Left renal pelvis (tissue), 4 donors: ENCODE measurements around the gene SCN5A. TPM values are rescaled to one million over a fixed set of nuclear protein-coding genes. Genes with fewer than 3 reads are reported as not detected.

Source experiments
- DNase-seq, 4 donors: peaks; one replicate each; pipeline ENCODE4 v3.0.0-alpha.2; 2013; ENCODE audit warnings: low read depth in 4 of 4, low spot score in 3 of 4
- polyA plus RNA-seq, 4 donors: library from polyadenylated mRNA; unstranded; fragments of 120-200 nt; gene quantifications; one replicate each; pipeline ENCODE4 v1.2.1, GENCODE V29; 2013; ENCODE audit not compliant: insufficient read length in 4 of 4

Gene SCN5A
- polyA plus RNA-seq, 4 donors = 0.89 to 2.0 (median 1.0) TPM

DNA sequence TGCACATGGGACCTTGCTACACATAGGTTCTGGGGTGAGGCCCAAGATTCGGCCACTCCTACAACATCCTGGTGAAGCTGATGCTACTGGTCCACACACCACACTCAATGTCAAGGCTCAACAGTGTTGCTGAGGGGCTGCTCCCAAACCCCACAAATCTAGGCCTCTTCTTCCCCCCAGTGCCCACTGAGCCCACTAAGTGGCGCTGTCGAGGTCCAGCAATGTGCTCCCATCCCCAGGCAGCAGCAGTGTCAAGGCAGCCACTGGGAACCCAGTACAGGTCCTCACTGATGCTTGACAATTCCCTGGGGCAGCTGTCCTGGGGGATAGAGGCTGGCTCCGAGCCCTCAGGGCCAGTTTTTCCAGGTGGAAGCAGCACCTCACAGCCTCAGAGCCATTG is 21.5 kb downstream of the SCN5A start:
- DNase-seq = no peak

DNA sequence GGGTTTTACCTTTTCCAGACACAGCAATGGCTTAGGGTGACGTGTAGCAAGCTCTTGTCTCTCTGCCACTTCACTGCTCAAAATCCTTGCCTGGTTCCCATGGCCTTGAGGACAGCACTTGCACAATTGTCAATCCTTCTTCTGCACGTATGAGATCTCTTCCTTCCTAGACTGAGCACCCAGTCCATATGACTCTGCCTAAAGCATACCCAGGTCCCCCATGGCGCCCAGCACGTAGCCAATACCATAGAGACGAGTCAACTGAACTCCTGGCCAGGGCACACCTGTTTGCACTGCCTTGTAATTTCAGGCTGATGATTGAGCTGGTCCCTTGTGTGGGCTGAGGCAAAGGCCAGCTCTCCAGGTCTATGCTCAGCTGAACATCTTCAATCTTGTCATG is 23.3 kb downstream of the SCN5A start:
- no peak for DNase-seq

DNA sequence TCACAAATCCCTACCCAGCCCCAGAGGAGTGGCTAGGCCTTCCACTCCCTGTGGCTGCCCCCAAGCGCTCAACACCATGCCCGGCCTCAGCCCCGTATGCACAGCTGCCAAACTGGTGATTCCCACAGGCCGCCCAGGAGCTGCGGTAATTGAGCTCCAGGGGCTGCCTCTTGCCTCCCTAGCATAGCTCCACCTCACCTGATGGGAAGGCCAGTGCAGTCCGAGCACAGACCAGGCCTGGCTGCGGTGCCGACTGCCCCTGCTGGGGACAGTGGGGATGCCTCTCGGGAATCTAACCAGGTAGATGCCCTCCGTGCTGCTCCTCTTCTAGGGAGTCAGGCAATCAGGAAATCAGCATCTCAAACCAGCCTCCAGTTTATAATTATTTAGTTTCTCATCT is 25.9 kb downstream of the SCN5A start:
- no peak for DNase-seq

DNA sequence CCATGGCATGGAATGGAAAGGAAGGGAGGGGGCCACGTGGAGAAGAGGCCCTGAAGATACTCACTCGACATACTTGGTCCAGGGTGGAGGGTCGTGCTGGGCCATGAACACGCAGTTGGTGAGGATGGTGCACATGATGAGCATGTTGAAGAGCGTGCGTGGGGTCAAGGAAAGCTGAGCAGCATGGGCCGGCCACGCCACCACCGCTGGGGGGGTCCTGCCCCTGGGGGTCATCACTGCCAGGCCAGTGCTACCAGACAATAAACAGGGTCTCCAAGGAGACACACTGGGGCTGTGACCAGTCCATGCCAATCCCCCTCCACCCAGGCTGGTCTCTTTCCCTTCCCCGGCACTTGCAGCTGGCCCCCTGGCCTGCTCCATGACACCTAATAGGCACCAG is 27.2 kb downstream of the SCN5A start:
- DNase-seq = no peak

DNA sequence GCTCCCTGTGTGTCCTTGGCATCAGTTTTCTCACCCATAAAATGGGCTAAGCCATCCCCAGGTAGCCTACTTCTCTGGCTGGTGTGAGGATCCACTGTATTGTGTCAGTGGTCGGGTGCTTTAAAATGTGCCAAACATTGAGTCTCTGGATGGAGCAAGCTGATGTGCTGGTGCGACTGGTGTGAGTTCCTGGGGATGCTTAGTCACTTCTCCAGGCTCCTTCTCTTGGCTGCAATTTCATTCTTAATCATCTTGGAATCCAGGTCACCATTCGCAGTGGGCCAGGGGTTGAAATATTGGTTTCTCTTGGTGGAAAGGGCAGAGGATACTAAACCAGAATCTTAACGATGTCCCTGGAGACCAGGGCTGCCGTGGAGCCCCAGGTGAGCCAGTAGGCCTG is 29.3 kb downstream of the SCN5A start:
- no peak for DNase-seq

DNA sequence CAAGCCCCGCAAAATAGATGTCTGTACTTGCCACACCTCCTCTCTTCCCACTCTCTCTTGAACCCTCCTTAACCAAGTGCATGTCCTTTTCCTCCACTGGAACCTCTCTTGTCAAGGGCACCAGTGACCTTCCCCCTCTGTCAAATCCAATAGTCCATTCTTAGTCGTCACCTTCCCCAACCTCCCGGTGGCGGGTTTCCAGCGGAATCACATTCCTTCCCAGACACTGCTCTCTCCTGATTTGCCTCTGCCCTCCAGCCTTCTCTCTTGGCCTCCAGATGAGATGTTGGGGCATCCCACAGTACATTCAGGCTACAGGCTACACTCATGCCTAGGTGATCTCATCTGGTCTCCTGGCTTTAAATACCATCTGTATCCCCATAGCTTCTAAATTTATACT is 31.1 kb downstream of the SCN5A start:
- DNase-seq = no peak

DNA sequence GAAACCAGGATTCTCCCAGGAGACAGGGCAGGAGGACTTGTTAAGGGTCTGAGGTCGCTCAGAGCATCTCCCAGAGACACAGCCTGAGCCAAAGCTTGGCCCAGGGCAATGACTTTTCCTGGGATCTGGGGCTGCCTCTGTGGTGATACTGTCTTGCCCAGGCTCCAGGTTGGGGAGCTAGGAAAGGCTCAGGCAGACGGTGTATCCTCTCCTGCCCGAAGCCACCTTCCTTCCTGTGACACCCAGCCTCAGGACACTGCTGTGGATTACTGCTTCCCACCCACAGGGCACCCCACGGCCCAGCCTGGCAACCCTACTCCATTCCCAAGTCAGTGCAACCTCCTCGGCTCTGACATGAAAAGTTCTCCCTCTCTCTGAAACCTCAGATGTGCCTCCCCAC is 31.9 kb downstream of the SCN5A start:
- no peak for DNase-seq

DNA sequence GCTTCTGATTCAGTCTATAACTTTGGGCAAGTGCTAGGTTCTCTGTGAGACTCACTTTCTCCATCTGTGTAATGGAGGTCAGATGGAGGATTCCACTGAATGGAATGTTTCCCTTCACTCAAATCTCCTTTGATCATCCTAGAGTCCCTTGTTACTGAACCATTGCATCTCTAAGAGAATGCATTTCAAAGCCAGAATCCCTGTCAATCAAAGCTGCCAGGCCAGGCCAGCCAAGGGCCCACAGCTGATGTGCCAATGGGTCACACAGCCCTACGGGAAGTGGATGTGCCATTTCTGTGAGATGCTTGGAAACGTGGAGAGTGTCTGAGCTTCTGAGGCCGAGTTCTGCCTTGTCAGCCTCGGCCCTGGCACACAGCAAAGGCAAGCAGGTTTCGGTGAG is 32.4 kb downstream of the SCN5A start:
- DNase-seq = no peak

DNA sequence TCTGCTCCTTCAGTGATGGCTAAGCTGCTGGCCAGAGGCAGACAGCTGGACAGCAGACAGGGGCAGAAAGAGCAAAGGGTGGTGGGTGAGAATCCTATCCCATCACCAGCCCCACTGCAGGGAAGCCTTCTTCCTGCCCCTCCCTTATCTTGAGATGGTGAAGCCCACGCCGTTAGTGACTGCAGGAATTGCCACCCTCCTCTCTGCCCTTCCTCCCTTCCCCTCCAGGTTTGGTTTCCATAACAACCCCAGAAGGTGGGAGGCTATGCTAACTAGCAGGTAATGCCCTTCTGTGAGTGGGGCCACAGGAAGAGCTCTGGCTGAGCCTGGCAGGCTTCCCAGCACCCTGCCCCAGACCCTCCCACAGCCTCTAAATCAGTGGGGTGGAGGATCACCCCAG is 32.8 kb downstream of the SCN5A start:
- DNase-seq = no peak

DNA sequence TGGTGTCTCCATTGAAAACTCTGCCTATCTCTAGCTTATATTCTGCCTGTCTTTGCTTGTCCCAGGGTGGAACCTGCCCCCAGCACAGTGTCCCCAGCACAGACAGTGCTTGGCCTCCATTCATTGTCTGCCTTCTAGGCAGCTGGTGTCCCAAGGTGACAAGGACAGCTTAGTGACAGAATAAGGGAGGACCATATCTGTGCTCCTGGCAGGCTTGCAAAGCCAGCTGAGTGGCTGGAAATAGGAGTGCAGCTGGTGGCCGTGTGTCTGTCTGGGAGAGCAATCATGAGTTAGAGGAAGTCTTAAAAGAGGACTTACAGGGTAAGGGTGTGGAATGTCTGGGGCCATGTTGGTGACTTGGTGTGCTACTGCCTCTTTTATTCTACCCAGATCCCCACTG is 33.4 kb downstream of the SCN5A start:
- DNase-seq = no peak

DNA sequence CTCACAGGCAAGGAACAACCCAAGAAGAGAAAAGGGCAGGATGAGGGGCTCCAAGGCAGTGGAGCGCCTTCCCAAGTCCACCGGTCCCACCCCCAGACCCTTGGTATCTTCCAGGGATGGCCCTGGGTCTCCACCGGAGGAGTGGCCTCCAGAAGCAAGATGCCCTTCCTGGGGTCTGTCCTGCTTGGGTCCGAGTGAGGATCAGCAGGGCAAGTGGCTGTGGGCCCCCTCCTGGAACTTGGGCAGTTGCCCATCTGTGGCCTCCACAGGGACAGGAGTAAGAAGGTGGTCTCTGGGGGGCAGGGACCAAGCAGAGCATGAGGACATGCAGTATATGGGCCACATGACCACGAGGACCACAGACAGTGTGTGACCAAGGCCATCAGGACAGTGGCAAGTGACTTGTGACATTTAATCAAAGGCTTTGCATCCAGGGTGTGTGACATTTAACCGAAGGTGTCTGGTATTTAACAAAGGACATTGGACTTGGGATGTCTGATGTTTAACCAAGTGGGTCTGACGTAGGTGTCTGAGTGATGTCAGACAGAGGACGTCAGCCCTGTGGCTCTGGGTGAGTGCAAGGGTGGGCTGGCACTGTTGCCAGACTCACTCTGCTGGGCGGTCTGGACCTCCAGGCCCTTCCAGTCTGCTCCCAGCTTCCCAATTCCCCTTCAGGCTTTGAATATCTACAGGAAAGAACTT is 34.7 kb downstream of the SCN5A start:
- DNase-seq = no peak

DNA sequence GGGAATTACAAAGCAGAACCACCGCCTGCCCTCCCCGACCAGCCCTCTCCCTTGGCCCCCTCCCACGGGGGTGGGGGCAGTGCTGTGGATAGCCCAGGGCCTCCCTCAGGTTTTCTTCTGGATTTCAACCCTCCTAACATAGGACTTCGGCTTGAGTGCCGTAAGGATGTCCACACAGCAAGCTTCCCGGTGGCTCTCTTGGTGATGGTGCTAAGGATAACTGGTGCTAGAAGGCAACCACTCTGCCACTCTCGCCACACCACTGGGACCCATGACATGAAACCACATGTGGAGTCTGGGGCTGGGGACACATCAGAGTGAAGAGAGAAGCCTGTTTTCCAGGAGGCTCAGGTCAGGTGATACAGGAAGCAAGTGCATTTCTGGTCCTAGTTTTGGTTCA is 35.4 kb downstream of the SCN5A start:
- DNase-seq = no peak

DNA sequence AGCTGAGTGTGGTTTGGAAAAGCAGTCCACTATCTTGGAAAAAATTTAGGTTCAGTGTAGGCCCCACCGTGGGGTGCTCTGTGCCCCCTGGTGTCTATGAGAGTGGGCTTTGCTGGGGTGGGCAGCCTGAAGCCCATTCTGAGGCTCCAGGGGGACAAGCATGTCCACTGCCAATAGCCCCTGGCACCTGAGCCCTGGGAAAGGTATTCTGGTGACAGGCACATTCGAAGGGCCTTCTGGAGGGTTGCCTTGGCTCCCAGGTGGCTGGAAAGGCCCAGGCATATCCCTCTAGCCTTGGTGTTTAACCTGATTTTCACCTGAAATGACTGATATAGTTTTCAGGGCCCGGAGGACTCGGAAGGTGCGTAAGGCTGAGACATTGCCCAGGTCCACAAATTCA is 36.1 kb downstream of the SCN5A start:
- no peak for DNase-seq

DNA sequence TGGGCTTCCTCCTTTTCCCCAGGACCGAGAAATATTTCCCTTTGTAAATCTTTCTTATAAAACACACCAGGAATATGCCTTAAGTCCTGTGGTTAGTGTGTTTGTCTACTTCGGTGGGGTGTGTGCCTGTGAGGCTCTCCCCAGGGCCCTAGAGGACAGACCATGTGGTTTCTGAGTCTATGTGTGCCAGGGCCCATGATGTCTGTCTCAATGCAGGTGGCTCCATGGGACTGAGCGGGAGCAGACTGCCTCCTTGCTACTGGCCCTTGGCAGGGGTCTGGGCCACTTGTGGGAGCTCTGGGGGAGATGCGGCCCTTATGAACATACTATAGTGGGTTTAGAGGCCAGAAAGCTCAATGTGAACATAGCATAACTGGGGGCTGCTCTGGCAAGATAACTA is 37.6 kb downstream of the SCN5A start:
- no peak for DNase-seq

DNA sequence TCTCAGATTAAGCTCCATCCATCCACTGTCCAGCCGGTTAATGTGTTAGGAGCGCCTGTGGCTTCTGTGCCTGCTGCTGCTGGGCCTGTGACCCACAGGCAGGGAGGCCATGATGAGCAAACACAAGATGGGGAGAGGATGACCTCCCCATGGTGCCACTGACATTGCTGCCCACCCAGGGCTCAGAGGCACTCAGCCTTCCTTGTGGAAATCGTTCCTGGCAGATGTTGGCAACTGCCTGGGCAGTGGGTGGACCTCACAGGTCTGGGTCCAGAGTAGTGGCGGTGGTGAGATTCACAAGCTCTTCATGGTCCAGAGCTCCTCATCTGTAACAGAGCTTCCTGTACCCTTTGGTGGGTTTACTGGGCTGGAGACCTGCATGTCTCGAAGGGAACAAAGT is 38.6 kb downstream of the SCN5A start:
- DNase-seq = no peak

DNA sequence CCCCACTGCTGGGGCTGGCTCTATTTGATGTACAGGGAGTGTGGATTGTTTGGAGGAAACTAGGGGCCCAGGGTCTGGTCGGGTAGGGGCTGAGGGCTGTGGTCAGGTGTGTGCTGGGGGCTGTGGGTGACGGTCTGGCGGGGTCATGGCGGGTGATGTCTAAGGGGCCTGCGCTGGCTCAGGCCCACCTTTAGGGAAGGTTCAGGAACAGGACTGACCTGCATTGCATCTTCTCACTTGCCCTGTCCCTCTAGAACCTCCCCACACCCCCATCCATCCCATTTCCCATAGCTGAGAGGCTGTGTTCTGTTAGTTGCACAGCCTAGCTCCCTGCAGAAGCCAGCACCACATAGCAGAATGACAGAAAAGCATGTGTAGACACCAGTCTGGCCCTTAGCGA is 39.1 kb downstream of the SCN5A start:
- DNase-seq = no peak

DNA sequence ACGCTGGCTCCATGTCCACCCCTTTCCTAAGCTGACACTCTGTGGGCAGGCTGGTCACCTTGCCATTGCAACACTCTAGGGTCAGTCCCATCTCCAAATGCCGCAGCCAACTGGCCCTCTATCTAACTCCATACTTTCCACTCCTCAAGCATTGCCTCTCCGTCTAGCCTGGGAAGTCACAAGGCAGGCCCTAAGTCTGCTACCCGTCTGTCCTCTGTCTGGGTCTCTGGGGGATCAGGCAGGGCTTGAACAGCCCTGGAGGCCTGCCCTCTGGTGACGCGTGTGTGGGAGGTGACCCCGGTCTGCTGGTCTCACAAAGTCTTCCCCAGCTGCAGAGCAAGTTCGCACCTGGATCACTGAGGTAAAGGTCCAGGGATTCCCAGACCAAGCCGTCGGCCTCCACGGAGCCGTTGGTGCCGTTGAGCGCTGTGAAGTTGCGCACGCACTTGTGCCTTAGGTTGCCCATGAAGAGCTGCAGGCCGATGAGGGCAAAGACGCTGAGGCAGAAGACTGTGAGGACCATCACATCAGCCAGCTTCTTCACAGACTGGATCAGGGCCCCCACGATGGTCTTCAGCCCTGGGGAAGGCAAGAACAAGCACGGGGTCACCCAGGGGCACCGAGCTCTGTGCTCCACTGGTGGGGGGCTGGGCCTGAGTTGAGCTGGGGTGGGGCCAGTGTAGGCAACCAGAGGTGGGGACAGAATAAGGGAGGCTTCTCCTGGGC is 39.9 kb downstream of the SCN5A start:
- no peak for DNase-seq

DNA sequence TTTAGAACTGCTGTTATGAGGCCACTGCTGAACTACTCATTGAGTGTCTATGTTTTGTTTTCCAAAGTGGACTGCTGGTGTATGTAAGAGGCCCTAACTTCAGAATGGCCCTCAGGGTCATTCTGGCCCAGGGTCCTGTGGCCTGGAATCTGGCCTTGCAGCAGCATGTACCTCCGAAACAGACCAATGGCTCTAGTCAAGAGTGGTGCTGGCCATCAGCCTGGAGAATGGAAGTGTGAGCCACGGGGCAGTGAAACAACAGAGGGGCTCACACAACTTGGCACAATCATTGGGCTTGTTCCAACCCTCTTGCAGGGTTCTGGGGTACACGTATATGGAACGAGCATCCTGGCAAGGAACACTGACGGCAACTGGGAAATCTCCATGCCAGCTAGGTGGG is 40.5 kb downstream of the SCN5A start:
- DNase-seq = no peak

DNA sequence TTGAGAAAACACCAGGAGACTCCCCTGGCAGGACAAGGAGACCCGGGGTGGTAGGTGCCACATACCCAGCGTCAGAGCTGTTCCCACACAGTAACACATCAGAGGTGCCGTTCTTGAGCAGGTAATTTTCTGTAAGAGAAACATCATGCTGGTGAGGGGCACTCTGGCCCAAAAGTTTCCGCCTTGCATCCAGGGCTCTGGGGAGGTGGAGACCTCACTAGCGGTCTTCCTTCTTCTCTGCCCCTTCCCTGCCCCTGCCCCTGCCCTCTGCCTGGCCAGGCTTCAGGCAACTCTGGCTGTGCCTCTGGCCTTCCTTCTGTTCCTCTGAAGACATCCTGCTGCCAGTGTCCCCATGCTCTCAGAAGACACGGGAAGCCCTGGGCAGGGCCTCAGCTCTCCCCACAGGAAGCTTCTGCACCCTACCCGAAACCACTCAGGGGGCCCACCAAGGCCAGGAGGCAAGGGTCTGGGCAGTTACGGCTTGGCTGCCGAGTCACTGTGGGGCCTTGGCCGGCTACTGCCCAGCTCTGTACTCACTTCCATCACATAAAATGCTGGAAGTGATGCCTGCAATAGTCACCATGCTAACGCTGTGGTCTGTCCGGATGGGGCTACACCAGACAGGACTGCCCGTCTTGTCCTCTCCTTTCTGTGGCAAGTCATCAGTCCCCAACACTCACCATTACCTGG is 41.3 kb downstream of the SCN5A start:
- DNase-seq = no peak

DNA sequence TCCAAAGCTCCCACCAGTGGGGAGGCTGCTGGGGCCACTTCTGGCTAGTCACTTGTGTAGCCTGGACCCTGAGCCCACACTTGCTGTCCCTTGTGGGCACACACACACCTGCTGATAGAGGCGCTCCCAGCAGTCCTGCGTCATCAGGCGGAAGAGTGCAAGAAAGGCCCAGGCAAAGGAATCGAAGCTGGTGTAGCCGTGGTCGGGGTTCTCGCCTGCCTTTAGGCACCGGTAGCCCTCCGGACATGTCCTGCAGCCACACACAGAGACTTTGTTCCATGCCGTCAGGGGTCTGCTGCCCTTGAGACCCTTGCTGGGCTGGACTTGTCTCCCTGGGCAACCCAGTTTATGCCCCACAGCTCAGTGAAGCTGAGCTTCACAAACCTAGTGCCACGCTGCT is 42.9 kb downstream of the SCN5A start:
- no peak for DNase-seq

DNA sequence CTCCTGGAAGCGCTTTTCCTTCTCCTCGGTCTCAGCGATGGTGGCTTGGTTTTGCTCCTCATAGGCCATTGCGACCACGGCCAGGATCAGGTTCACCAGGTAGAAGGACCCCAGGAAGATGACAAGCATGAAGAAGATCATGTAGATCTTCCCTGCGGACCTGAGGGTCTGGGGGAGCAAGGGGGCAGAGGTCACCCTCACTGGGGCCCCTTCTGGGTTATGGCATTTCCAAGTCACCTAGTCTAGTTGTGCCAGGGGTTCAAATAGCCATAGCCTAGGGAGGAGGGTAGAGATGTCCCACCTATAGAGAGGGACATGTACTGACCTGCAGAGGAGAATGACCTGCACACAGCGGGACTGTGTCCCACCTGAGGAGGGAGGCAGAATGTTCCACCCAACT is 43.5 kb downstream of the SCN5A start:
- DNase-seq = no peak

DNA sequence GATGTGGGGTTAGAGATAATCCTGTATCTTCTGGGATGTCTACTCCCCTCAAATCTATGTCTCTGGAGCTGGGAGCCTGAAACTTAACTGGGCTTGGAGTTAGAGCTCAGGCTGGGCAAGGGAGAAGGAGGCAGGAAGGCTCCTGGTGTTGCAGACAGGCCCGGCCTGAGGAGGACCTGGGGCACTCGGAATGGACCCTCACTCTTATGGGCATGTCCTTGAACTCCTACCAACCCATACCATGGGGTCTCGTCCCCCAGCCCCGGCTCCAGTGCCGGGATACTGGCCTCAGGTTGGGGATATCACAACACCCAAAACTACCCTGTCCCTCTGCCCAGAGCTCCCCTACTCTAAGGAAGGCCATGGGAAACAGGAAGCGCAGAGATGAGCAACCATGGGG is 45.2 kb downstream of the SCN5A start:
- DNase-seq = no peak
